ENCODE data around the gene VPS8. TPM values are rescaled to one million over a fixed set of nuclear protein-coding genes. Genes with fewer than 3 reads are reported as not detected.

The VPS8 gene
- total and polyA plus RNA-seq, 4 experiments from 2014 or later = 23.0 to 85.9 (median 60.2) TPM

- Histone ChIP-seq H3K4me3 (ENCODE audit: low read length in 2 of 2) (no peak overlapping the region), H3K27me3 (ENCODE audit: insufficient read depth, low read length) (no peaks in the 10 kb centered on the region), H3K27ac (ENCODE audit: low read depth, low read length) (no peak overlapping the region), H3K36me3 (ENCODE audit: insufficient read depth, low read length) (peaks cover 6% of the 10 kb centered on the region), H3K4me1 (ENCODE audit: insufficient read depth, low read length) (no peaks in the 10 kb centered on the region), H3K9me3 (ENCODE audit: control insufficient read depth in 1 of 2, low read length in 2 of 2) (no peaks in the 10 kb centered on the region)
- H3K27me3 Mint-ChIP-seq = no peaks in the 10 kb centered on the region
- H3K27ac Mint-ChIP-seq = no peak overlapping the region
- CTCF ChIA-PET (ENCODE audit: partially characterized antibody) = no interaction called here
- peaks cover 0 to 2% (median 0%) of the 10 kb centered on the region in 4 donors for H3K4me1 Mint-ChIP-seq
- POLR2A ChIA-PET (ENCODE audit: partially characterized antibody) = no interaction called here
- intact Hi-C loops (cut with micrococcal nuclease) = no loop called here
- H3K4me3 Mint-ChIP-seq = no peak overlapping the region
- H3K36me3 Mint-ChIP-seq = peaks cover 61 to 65% of the 10 kb centered on the region in 2 donors
- DNase-seq = no peak
- H3K9me3 Mint-ChIP-seq = no peaks in the 10 kb centered on the region
Measured at GRCh38 chr3:184910664-184911063, 98.7 kb downstream of the VPS8 start.

DNA sequence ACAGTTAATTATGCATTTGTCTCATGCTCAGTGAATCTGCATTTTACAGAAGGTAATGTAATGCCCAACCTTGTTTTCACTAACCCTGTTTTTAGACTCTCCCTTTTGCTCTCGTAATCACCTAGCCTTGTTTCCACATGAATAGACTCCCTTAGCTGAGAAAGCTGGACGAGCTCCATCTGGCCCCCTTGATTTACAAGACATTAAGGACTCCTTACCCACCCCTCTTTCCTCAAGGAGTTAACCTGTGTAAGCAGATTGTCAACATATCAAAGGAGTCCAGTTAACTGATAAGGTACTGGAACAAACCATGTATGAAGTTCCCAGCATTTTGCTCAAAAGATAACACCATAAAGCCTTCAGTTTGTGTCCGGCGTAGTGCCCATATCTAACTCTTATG lies 99.6 kb downstream of the VPS8 start:
- H3K36me3 Mint-ChIP-seq = peaks cover 62 to 68% of the 10 kb centered on the region in 2 donors
- peaks cover 0 to 1% (median 0%) of the 10 kb centered on the region in 4 donors for H3K4me1 Mint-ChIP-seq
- no peaks in the 10 kb centered on the region for H3K27me3 Mint-ChIP-seq
- Histone ChIP-seq H3K9me3 (ENCODE audit: control insufficient read depth in 1 of 2, low read length in 2 of 2) (no peaks in the 10 kb centered on the region), H3K4me3 (ENCODE audit: low read length in 2 of 2) (no peak overlapping the region), H3K4me1 (ENCODE audit: insufficient read depth, low read length) (no peaks in the 10 kb centered on the region), H3K36me3 (ENCODE audit: insufficient read depth, low read length) (peaks cover 9% of the 10 kb centered on the region), H3K27me3 (ENCODE audit: insufficient read depth, low read length) (no peaks in the 10 kb centered on the region), H3K27ac (ENCODE audit: low read depth, low read length) (no peak overlapping the region)
- intact Hi-C loops (cut with micrococcal nuclease) = no loop called here
- no peak overlapping the region for H3K27ac Mint-ChIP-seq
- DNase-seq = no peak
- no peaks in the 10 kb centered on the region for H3K9me3 Mint-ChIP-seq
- H3K4me3 Mint-ChIP-seq = no peak overlapping the region
- ChIA-PET POLR2A (ENCODE audit: partially characterized antibody) (no interaction called here), CTCF (ENCODE audit: partially characterized antibody) (no interaction called here)

- H3K27me3 Mint-ChIP-seq = no peaks in the 10 kb centered on the region
- Histone ChIP-seq H3K9me3 (ENCODE audit: control insufficient read depth in 1 of 2, low read length in 2 of 2) (no peaks in the 10 kb centered on the region), H3K27ac (ENCODE audit: low read depth, low read length) (no peak overlapping the region), H3K27me3 (ENCODE audit: insufficient read depth, low read length) (no peaks in the 10 kb centered on the region), H3K4me1 (ENCODE audit: insufficient read depth, low read length) (no peaks in the 10 kb centered on the region), H3K4me3 (ENCODE audit: low read length in 2 of 2) (no peak overlapping the region), H3K36me3 (ENCODE audit: insufficient read depth, low read length) (peaks cover 9% of the 10 kb centered on the region)
- no peak overlapping the region for H3K4me3 Mint-ChIP-seq
- POLR2A ChIA-PET (ENCODE audit: partially characterized antibody) = no interaction called here
- intact Hi-C loops (cut with micrococcal nuclease) = no loop called here
- H3K4me1 Mint-ChIP-seq = no peaks in the 10 kb centered on the region
- H3K9me3 Mint-ChIP-seq = no peaks in the 10 kb centered on the region
- H3K36me3 Mint-ChIP-seq = peaks cover 67 to 71% of the 10 kb centered on the region in 2 donors
- no peak for DNase-seq
- no peak overlapping the region for H3K27ac Mint-ChIP-seq
- CTCF ChIA-PET (ENCODE audit: partially characterized antibody) = no interaction called here
Measured at GRCh38 chr3:184912163-184912562, 100.2 kb downstream of the VPS8 start.

DNA sequence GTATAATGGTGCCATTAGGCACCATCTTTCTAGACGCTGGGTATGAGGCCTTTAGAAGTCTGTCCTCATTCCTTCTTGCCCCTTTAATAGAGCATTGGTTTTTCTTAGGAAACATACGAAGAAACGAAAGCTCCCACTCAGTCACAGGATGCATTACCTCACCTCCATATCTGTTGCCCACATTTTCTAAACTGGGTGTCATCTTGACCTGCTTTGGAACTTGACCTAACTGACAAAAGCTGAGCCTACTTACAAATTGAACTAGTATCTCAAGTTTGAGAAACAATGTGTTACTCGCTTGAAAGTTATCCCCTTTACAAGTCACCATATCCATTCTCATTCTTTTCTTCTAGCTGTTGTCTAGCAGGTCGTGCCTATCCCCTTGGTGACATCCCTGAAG lies 102.7 kb downstream of the VPS8 start:
- Mint-ChIP-seq H3K27me3 (no peaks in the 10 kb centered on the region), H3K36me3 (peaks cover 68 to 73% of the 10 kb centered on the region in 2 donors), H3K4me1 (no peaks in the 10 kb centered on the region), H3K27ac (no peak overlapping the region), H3K9me3 (no peaks in the 10 kb centered on the region), H3K4me3 (no peak overlapping the region)
- H3K4me3 ChIP-seq (ENCODE audit: low read length in 2 of 2) = no peak overlapping the region
- no peaks in the 10 kb centered on the region for H3K9me3 ChIP-seq (ENCODE audit: control insufficient read depth in 1 of 2, low read length in 2 of 2)
- intact Hi-C loops (cut with micrococcal nuclease) = no loop called here
- ChIA-PET POLR2A (ENCODE audit: partially characterized antibody) (no interaction called here), CTCF (ENCODE audit: partially characterized antibody) (no interaction called here)
- no peaks in the 10 kb centered on the region for H3K4me1 ChIP-seq (ENCODE audit: insufficient read depth, low read length)
- peaks cover 13% of the 10 kb centered on the region for H3K36me3 ChIP-seq (ENCODE audit: insufficient read depth, low read length)
- no peak for DNase-seq
- H3K27me3 ChIP-seq (ENCODE audit: insufficient read depth, low read length) = no peaks in the 10 kb centered on the region
- H3K27ac ChIP-seq (ENCODE audit: low read depth, low read length) = no peak overlapping the region

GRCh38 chr3:184918750-184919149 lies 106.8 kb downstream of the VPS8 start:
- Mint-ChIP-seq H3K4me3 (no peak overlapping the region), H3K36me3 (peaks cover 38 to 51% of the 10 kb centered on the region in 2 donors), H3K4me1 (no peaks in the 10 kb centered on the region), H3K27me3 (no peaks in the 10 kb centered on the region), H3K9me3 (no peaks in the 10 kb centered on the region), H3K27ac (no peak overlapping the region)
- ChIA-PET POLR2A (ENCODE audit: partially characterized antibody) (no interaction called here), CTCF (ENCODE audit: partially characterized antibody) (no interaction called here)
- no peaks in the 10 kb centered on the region for H3K9me3 ChIP-seq (ENCODE audit: control insufficient read depth in 1 of 2, low read length in 2 of 2)
- intact Hi-C loops (cut with micrococcal nuclease) = no loop called here
- H3K4me1 ChIP-seq (ENCODE audit: insufficient read depth, low read length) = no peaks in the 10 kb centered on the region
- DNase-seq = no peak
- no peak overlapping the region for H3K27ac ChIP-seq (ENCODE audit: low read depth, low read length)
- H3K4me3 ChIP-seq (ENCODE audit: low read length in 2 of 2) = no peak overlapping the region
- H3K36me3 ChIP-seq (ENCODE audit: insufficient read depth, low read length) = peaks cover 13% of the 10 kb centered on the region
- no peaks in the 10 kb centered on the region for H3K27me3 ChIP-seq (ENCODE audit: insufficient read depth, low read length)

DNA sequence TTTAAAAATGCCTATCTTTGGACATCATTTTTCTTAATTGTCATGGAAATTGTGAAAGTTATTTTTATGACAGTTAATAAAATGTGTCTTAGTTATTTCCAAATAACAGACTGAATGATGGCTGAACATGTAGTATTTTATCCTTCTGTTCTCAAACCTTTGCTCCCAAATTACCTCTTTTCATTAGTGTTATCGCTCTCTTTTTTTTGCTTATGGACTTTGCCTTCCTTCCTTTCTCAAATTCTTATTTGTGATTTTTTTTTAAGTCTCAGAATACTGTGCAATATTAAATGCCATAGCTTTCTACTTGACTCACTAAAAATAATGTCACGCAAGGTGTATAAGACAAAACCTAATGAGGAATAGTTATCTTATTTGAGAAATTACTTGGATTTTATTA lies 107.7 kb downstream of the VPS8 start:
- H3K9me3 ChIP-seq (ENCODE audit: control insufficient read depth in 1 of 2, low read length in 2 of 2) = no peaks in the 10 kb centered on the region
- Mint-ChIP-seq H3K4me1 (no peaks in the 10 kb centered on the region), H3K4me3 (no peak overlapping the region), H3K36me3 (peaks cover 32 to 45% of the 10 kb centered on the region in 2 donors), H3K9me3 (no peaks in the 10 kb centered on the region), H3K27ac (no peak overlapping the region), H3K27me3 (no peaks in the 10 kb centered on the region)
- POLR2A ChIA-PET (ENCODE audit: partially characterized antibody) = no interaction called here
- DNase-seq = no peak
- no peak overlapping the region for H3K4me3 ChIP-seq (ENCODE audit: low read length in 2 of 2)
- H3K27ac ChIP-seq (ENCODE audit: low read depth, low read length) = no peak overlapping the region
- intact Hi-C loops (cut with micrococcal nuclease) = no loop called here
- H3K36me3 ChIP-seq (ENCODE audit: insufficient read depth, low read length) = peaks cover 13% of the 10 kb centered on the region
- CTCF ChIA-PET (ENCODE audit: partially characterized antibody) = no interaction called here
- no peaks in the 10 kb centered on the region for H3K27me3 ChIP-seq (ENCODE audit: insufficient read depth, low read length)
- H3K4me1 ChIP-seq (ENCODE audit: insufficient read depth, low read length) = no peaks in the 10 kb centered on the region

DNA sequence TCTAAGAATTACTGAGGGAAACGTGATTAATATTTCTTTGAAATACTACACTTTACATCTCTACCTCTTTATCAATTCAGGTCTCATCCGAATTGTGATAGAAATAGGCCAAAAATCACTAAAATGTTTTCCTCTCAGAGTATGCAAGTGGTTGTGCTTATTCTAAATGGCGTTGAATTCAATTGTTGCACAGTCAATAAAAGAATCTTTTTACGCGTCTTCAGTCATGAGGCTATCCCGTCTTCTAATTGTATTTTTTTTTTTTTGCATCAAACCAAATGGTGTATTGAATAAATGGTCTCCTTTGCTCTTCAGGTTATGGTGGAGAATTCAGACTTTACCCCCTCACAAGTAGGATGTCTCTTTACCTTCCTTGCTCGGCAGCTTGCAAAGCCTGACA lies 112.6 kb downstream of the VPS8 start:
- Mint-ChIP-seq H3K27me3 (no peaks in the 10 kb centered on the region), H3K9me3 (no peaks in the 10 kb centered on the region), H3K4me3 (no peak overlapping the region), H3K4me1 (no peaks in the 10 kb centered on the region), H3K27ac (no peak overlapping the region), H3K36me3 (peaks cover 23 to 47% of the 10 kb centered on the region in 2 donors)
- no peaks in the 10 kb centered on the region for H3K27me3 ChIP-seq (ENCODE audit: insufficient read depth, low read length)
- no peaks in the 10 kb centered on the region for H3K4me1 ChIP-seq (ENCODE audit: insufficient read depth, low read length)
- POLR2A ChIA-PET (ENCODE audit: partially characterized antibody) = interaction anchor here (0.6 kb wide), 1 partner anchor 14 kb away, joined by 3 read pairs; no protein-coding TSS in a partner anchor
- H3K36me3 ChIP-seq (ENCODE audit: insufficient read depth, low read length) = peaks cover 14% of the 10 kb centered on the region
- H3K9me3 ChIP-seq (ENCODE audit: control insufficient read depth in 1 of 2, low read length in 2 of 2) = no peaks in the 10 kb centered on the region
- DNase-seq = no peak
- H3K27ac ChIP-seq (ENCODE audit: low read depth, low read length) = no peak overlapping the region
- H3K4me3 ChIP-seq (ENCODE audit: low read length in 2 of 2) = no peak overlapping the region
- intact Hi-C loops (cut with micrococcal nuclease) = no loop called here
- CTCF ChIA-PET (ENCODE audit: partially characterized antibody) = interaction anchor here (1.0 kb wide), 1 partner anchor 18 kb away, joined by 3 read pairs; no protein-coding TSS in a partner anchor

DNA sequence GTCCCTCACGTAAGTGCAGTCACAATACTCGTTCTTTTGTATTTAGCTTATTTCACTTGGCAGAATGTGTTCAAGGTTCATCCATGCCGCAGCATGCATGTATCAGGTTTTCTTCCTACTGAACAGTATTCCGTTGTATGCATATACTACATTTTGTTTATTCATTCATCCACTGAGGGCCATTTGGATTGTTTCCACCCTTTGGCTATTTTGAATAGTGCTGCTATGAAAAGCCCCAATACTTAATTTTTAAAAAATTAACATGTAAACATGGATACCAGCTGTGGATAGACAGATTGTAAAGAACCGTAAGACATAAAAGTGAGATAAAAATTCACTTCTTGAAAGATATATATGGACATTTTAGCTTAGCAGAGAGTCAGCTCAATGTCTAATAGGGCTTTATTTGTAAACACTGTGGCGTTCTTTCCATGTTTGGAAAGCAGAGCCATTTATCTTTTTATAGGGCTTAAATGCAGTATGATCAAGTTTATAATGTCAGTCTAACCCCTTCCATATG lies 115.9 kb downstream of the VPS8 start:
- CTCF ChIA-PET (ENCODE audit: partially characterized antibody) = no interaction called here
- H3K4me1 ChIP-seq (ENCODE audit: insufficient read depth, low read length) = no peaks in the 10 kb centered on the region
- H3K27me3 ChIP-seq (ENCODE audit: insufficient read depth, low read length) = no peaks in the 10 kb centered on the region
- Mint-ChIP-seq H3K27ac (no peak overlapping the region), H3K27me3 (no peaks in the 10 kb centered on the region), H3K9me3 (no peaks in the 10 kb centered on the region), H3K36me3 (peaks cover 47 to 61% of the 10 kb centered on the region in 2 donors), H3K4me3 (no peak overlapping the region), H3K4me1 (no peaks in the 10 kb centered on the region)
- H3K9me3 ChIP-seq (ENCODE audit: control insufficient read depth in 1 of 2, low read length in 2 of 2) = no peaks in the 10 kb centered on the region
- no peak overlapping the region for H3K27ac ChIP-seq (ENCODE audit: low read depth, low read length)
- H3K36me3 ChIP-seq (ENCODE audit: insufficient read depth, low read length) = peaks cover 26% of the 10 kb centered on the region
- no peak overlapping the region for H3K4me3 ChIP-seq (ENCODE audit: low read length in 2 of 2)
- DNase-seq = no peak
- POLR2A ChIA-PET (ENCODE audit: partially characterized antibody) = no interaction called here
- intact Hi-C loops (cut with micrococcal nuclease) = no loop called here
